ENCODE data around the gene OR56A1. TPM values are rescaled to one million over a fixed set of nuclear protein-coding genes. Genes with fewer than 3 reads are reported as not detected.

Gene OR56A1
- total and polyA plus RNA-seq, 7 experiments from 2014 or later: not detected

Other genes starting within 250 kb of the OR56A1 start
- not detected for gene OR52N5, start 247.4 kb downstream of the OR56A1 start, total RNA-seq
- not detected for gene OR52N5, start 247.4 kb downstream of the OR56A1 start, polyA plus RNA-seq
- not detected for gene OR52N1, start 239.5 kb downstream of the OR56A1 start, total RNA-seq
- not detected for gene OR52N1, start 239.5 kb downstream of the OR56A1 start, polyA plus RNA-seq
- gene OR52N2, start 221.8 kb downstream of the OR56A1 start, total RNA-seq: not detected
- gene OR52N2, start 221.8 kb downstream of the OR56A1 start, polyA plus RNA-seq: not detected
- gene OR52E6, start 188.9 kb downstream of the OR56A1 start, total RNA-seq: not detected
- gene OR52E6, start 188.9 kb downstream of the OR56A1 start, polyA plus RNA-seq: not detected
- gene OR52E8, start 173.1 kb downstream of the OR56A1 start, total RNA-seq: not detected
- gene OR52E8, start 173.1 kb downstream of the OR56A1 start, polyA plus RNA-seq: not detected
- not detected for gene OR52E4, start 150.1 kb downstream of the OR56A1 start, total RNA-seq
- not detected for gene OR52E4, start 150.1 kb downstream of the OR56A1 start, polyA plus RNA-seq
- not detected for gene OR52E5, start 137.6 kb downstream of the OR56A1 start, total RNA-seq
- not detected for gene OR52E5, start 137.6 kb downstream of the OR56A1 start, polyA plus RNA-seq
- not detected for gene OR56A3, start 88.5 kb downstream of the OR56A1 start, total RNA-seq
- gene OR56A3, start 88.5 kb downstream of the OR56A1 start, polyA plus RNA-seq: not detected
- not detected for gene OR56A5, start 62.3 kb downstream of the OR56A1 start, total RNA-seq
- not detected for gene OR56A5, start 62.3 kb downstream of the OR56A1 start, polyA plus RNA-seq
- not detected for gene OR52L1, start 43.8 kb downstream of the OR56A1 start, total RNA-seq
- gene OR52L1, start 43.8 kb downstream of the OR56A1 start, polyA plus RNA-seq: not detected
- gene OR56A4, start 23.8 kb downstream of the OR56A1 start, total RNA-seq: under 1 TPM in 2 of 5 experiments, not detected in 3; 0.07 to 0.08 TPM
- not detected for gene OR56A4, start 23.8 kb downstream of the OR56A1 start, polyA plus RNA-seq
- not detected for gene OR56B4, start 76.9 kb upstream of the OR56A1 start, total RNA-seq
- not detected for gene OR56B4, start 76.9 kb upstream of the OR56A1 start, polyA plus RNA-seq
- not detected for gene OR52B2, start 139.6 kb upstream of the OR56A1 start, total RNA-seq
- gene OR52B2, start 139.6 kb upstream of the OR56A1 start, polyA plus RNA-seq: not detected
- not detected for gene OR52W1, start 168.5 kb upstream of the OR56A1 start, total RNA-seq
- not detected for gene OR52W1, start 168.5 kb upstream of the OR56A1 start, polyA plus RNA-seq
- gene C11orf42, start 174.8 kb upstream of the OR56A1 start, total RNA-seq: not detected
- gene C11orf42, start 174.8 kb upstream of the OR56A1 start, polyA plus RNA-seq: not detected
- gene FHIP1B, start 203.9 kb upstream of the OR56A1 start, total RNA-seq: 10 to 100 TPM; 26.8 to 52.4 (median 44.3) TPM
- 10 to 100 TPM in 1 of 2 donors, 1 to 10 TPM in 1; 9.7 to 20.3 TPM for gene FHIP1B, start 203.9 kb upstream of the OR56A1 start, polyA plus RNA-seq
- gene CNGA4, start 208.3 kb upstream of the OR56A1 start, total RNA-seq: under 1 TPM in 4 of 5 experiments, not detected in 1; 0.32 to 0.62 (median 0.37) TPM
- gene CNGA4, start 208.3 kb upstream of the OR56A1 start, polyA plus RNA-seq: not detected
- gene CCKBR, start 229.1 kb upstream of the OR56A1 start, total RNA-seq: not detected
- not detected for gene CCKBR, start 229.1 kb upstream of the OR56A1 start, polyA plus RNA-seq

All from naive thymus-derived CD4-positive, alpha-beta T cell (primary cell).